IPS-18a (cell line): ENCODE measurements around the gene DUSP8.

Source experiments
- H3K27ac ChIP-seq: one replicate; pipeline ENCODE4 v1.5.1; 2013; ENCODE audit warnings: low read length
- H3K27me3 ChIP-seq: one replicate; pipeline ENCODE4 v1.6.1; 2013; ENCODE audit warnings: mild to moderate bottlenecking, low read length; ENCODE audit not compliant: control insufficient read depth, insufficient read depth
- H3K36me3 ChIP-seq: one replicate; pipeline ENCODE4 v1.6.1; 2013; ENCODE audit warnings: low read depth, low read length; ENCODE audit not compliant: control insufficient read depth
- H3K4me1 ChIP-seq: one replicate; pipeline ENCODE4 v1.6.1; 2013; ENCODE audit warnings: low read depth, low read length; ENCODE audit not compliant: control insufficient read depth
- H3K4me3 ChIP-seq: one replicate; pipeline ENCODE4 v1.5.1; 2013; ENCODE audit warnings: low read length
- H3K9ac ChIP-seq: one replicate; pipeline ENCODE4 v1.6.1; 2013; ENCODE audit warnings: mild to moderate bottlenecking, low read length, moderate library complexity
- H3K9me3 ChIP-seq: one replicate; pipeline ENCODE4 v1.6.1; 2013; ENCODE audit warnings: low read depth, low read length; ENCODE audit not compliant: control insufficient read depth

The DUSP8 gene

GRCh38 chr11:1570531-1570895, 1.6 kb downstream of the DUSP8 start:
- H3K4me1 ChIP-seq: peaks cover 15% of the 10 kb centered on the region

DNA sequence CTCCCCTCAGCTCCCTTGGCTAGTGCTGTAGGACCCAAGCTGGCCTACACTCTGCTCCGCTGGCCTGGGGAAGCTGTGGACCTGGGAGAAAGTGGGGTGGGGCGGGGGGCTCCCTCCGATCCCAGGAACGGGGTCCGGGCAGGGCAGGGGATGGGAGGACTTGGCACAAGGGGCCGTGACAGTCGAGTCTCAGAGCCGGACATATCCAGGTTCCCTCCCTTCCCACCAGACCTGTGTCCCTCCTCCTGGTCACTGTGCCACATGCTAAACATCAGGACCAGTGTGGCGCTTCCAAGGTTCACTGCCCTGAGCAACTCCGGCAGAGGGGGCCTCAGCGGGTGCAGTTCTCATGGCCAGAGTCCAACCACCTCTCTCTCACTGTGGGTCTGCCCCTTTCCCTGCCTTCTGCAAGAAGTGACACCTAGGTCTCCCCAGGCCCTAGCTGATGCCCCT, 2.0 kb downstream of the DUSP8 start:
- Histone ChIP-seq H3K9me3 (no peaks in the 10 kb centered on the region), H3K36me3 (no peaks in the 10 kb centered on the region), H3K27ac (no peak overlapping the region), H3K4me1 (peaks cover 15% of the 10 kb centered on the region), H3K27me3 (peaks cover 59% of the 10 kb centered on the region), H3K4me3 (no peak overlapping the region), H3K9ac (no peak overlapping the region)

More at GRCh38 chr11:1570531-1570895, 1.6 kb downstream of the DUSP8 start:
- Histone ChIP-seq H3K27me3 (peaks cover 64% of the 10 kb centered on the region), H3K9ac (no peak overlapping the region), H3K27ac (no peak overlapping the region), H3K9me3 (no peaks in the 10 kb centered on the region), H3K36me3 (no peaks in the 10 kb centered on the region), H3K4me3 (no peak overlapping the region)

GRCh38 chr11:1569251-1569780, 2.8 kb downstream of the DUSP8 start:
- Histone ChIP-seq H3K9me3 (no peaks in the 10 kb centered on the region), H3K36me3 (no peaks in the 10 kb centered on the region), H3K9ac (no peak overlapping the region), H3K27me3 (peaks cover 52% of the 10 kb centered on the region), H3K4me3 (no peak overlapping the region), H3K4me1 (peaks cover 21% of the 10 kb centered on the region), H3K27ac (no peak overlapping the region)

DNA sequence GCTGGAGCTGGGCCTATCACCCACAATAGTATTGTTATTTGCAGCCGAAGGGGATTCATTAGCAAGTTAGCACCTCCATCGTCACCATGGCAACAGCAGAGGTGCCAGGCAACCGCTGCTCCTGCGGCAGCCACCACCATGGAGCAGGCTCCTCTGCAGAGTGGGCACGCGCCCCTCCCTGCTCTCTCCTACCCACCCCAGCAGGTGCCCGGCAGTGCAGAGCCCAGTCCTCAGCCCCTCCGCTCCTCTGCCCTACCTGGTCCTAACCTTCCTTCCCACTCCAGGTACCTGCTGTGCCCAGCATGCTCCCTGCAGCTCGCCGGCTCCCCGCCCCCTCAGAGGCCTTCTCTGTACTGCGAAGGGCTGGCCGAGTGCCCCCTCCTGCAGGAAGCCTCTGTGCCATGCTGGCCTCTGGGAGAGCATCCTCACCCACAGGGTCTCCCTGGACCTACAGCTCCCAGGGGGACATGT, 3.6 kb downstream of the DUSP8 start:
- peaks cover 24% of the 10 kb centered on the region for H3K4me1 ChIP-seq

DNA sequence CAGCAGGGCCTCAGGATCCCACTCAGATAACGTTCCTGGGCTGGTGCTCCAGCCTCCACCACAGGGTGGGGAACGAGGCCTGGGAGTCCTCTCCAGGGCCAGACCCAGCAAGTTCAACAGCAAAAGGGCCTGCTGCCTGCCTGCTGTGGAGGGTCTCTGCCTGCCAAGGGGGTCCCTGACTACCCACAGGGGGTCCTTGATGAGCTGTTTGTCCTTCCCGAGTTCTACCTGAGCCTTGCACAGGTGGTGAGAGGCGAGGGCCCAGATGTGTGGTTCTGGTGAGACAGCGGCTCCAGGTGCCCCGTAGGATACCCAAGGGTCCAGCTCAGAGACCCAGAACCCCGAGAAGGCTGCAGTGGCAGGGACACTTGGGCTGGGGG, 4.4 kb downstream of the DUSP8 start:
- Histone ChIP-seq H3K9ac (no peak overlapping the region), H3K36me3 (no peaks in the 10 kb centered on the region), H3K9me3 (no peaks in the 10 kb centered on the region), H3K4me3 (no peak overlapping the region), H3K4me1 (peaks cover 24% of the 10 kb centered on the region), H3K27me3 (peaks cover 36% of the 10 kb centered on the region), H3K27ac (no peak overlapping the region)

More for the DNA sequence above, 3.6 kb downstream of the DUSP8 start:
- Histone ChIP-seq H3K9ac (no peak overlapping the region), H3K4me3 (no peak overlapping the region), H3K36me3 (no peaks in the 10 kb centered on the region), H3K27ac (no peak overlapping the region), H3K27me3 (peaks cover 44% of the 10 kb centered on the region), H3K9me3 (no peaks in the 10 kb centered on the region)

DNA sequence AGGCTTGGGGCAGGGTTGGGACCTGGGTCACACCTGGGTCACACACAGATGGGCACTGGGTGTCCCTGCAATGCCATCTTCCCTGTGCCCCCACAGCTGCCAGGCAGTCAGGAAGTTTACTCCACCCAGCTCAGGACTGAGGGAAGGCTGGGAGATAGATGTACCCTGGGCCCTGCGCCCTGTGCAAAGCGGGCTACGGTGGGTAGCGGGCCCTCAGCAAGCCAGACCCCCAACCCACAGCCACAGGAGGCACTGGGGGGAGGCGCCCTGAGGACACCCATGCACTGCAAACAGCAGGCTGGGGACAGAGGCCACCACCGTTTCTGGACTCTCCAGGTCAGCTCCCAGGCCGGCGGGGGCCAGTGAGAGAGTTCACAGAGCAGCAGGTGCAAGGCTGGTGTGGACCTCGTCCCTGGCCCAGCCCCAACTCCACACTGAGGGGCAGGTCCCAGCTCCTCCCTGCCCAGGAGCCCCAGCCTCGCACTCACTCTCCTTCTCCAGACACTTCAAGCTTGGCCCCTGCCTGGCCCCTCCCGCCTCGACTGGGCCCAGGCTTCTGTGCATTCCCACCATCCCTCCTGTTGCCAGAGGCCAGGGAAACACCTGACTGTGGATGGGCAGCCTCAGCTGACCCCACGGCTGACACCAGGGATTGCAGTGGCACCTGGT, 4.9 kb downstream of the DUSP8 start:
- Histone ChIP-seq H3K27me3 (peaks cover 31% of the 10 kb centered on the region), H3K36me3 (no peaks in the 10 kb centered on the region)

DNA sequence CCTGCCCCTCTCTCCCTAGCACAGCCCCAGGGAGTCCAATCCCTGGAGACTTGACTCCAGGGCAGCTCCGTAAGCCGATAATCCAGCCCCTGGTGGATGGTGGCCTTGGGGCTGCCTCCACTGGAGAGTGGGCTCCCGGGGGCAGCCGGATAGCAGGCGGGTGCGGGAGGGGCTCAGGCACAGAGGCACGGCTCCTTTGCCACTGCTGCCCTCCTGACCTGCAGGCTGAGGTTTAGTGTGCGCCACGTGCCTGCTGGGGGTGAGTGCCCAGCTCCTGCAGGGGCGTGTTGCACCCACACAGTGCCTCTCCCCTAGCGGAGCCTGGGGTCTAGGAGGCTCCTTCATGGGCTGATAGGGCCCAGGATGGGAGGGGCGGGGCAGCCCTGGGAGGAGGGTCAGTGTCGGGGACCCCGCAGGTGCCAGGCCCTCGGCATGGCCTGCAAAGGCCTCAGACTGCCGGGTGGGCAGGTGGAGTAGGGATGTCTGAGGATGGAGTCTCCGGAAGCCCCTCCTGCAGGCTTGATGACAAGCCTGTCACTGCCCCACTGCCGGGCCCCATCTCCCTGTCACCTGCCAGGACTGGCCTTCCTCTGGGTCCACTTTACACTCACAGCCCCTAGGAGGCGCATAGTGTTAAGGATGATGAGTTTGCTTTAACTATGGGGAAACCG, 5.6 kb downstream of the DUSP8 start:
- H3K27ac ChIP-seq: no peak overlapping the region
- no peak overlapping the region for H3K4me3 ChIP-seq
- H3K9me3 ChIP-seq: no peaks in the 10 kb centered on the region

More for the DNA sequence above, 4.9 kb downstream of the DUSP8 start:
- H3K9ac ChIP-seq: no peak overlapping the region
- no peak overlapping the region for H3K4me3 ChIP-seq
- H3K9me3 ChIP-seq: no peaks in the 10 kb centered on the region
- peaks cover 24% of the 10 kb centered on the region for H3K4me1 ChIP-seq
- H3K27ac ChIP-seq: no peak overlapping the region

DNA sequence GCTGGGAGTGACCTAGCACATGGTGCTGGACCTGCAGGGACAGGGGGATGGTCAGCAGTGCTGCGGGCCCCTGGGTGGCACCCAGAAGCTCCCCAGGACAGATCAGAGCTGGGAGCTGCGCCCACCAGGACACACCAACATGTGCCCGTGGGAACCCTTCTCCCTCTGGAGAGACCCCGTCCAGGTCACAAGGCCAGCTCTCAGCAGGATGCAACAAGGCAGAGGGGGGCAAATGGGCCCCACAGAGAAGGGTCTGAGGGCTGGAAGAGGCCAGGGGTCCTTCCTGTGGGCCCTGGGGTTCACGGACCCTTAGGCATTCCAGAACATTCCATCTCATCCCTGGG, 6.2 kb downstream of the DUSP8 start:
- Histone ChIP-seq H3K4me1 (peaks cover 24% of the 10 kb centered on the region), H3K27ac (no peak overlapping the region), H3K4me3 (no peak overlapping the region), H3K9me3 (no peaks in the 10 kb centered on the region), H3K36me3 (no peaks in the 10 kb centered on the region), H3K27me3 (peaks cover 25% of the 10 kb centered on the region), H3K9ac (no peak overlapping the region)

More for the DNA sequence above, 5.6 kb downstream of the DUSP8 start:
- Histone ChIP-seq H3K9ac (no peak overlapping the region), H3K4me1 (peaks cover 24% of the 10 kb centered on the region), H3K27me3 (peaks cover 31% of the 10 kb centered on the region), H3K36me3 (no peaks in the 10 kb centered on the region)

- no peaks in the 10 kb centered on the region for H3K9me3 ChIP-seq
- no peak overlapping the region for H3K9ac ChIP-seq
- H3K36me3 ChIP-seq: no peaks in the 10 kb centered on the region
- no peak overlapping the region for H3K4me3 ChIP-seq
- peaks cover 24% of the 10 kb centered on the region for H3K4me1 ChIP-seq
- peaks cover 20% of the 10 kb centered on the region for H3K27me3 ChIP-seq
- no peak overlapping the region for H3K27ac ChIP-seq
Measured at GRCh38 chr11:1565173-1565903, 6.7 kb downstream of the DUSP8 start.

DNA sequence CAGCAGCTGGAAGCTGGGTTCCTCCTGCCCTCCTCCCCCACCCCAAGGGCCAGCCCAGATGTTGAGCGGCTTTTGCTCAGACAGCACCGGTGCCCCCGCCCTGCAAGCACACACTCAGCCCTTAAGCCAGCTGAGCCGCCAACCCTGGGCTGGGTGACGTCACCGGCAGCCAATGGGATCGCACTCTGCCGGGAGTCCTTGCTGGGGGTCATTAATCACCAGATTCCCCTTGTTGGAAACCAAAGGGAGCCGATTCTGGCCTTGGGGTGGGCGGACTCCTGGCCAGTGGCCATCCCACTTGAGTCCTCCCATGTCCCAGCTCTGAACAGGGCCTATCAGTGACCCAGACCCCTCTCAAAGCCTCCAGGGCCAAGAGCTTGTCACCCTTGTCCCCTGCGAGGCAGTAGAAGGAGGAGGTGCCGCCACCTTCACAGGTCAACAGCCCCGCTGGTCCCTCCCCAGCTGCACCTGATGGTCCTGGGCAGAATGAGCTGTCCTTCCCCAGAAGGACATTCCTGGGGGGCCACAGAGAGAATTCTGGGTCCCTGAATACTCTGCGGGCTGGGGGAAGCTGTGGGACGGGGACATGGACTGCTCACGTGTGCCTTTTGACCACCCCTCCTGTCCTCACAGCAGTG, 7.4 kb downstream of the DUSP8 start:
- no peak overlapping the region for H3K4me3 ChIP-seq
- H3K9ac ChIP-seq: no peak overlapping the region
- H3K4me1 ChIP-seq: peaks cover 24% of the 10 kb centered on the region
- H3K27ac ChIP-seq: no peak overlapping the region
- no peaks in the 10 kb centered on the region for H3K36me3 ChIP-seq
- no peaks in the 10 kb centered on the region for H3K9me3 ChIP-seq
- peaks cover 13% of the 10 kb centered on the region for H3K27me3 ChIP-seq
